Epithelial cell of esophagus (primary cell): Measurements from ENCODE around the gene ANO1.

Experiments used
- DNase-seq: peaks from one replicate; pipeline ENCODE4 v3.0.0; 2010; ENCODE audit warnings: low read depth
- H3K4me3 ChIP-seq: 2 replicates; pipeline ENCODE4 v1.5.1; 2011; ENCODE audit warnings: mild to moderate bottlenecking, low read length, control low read depth
- CTCF ChIP-seq: IDR thresholded peaks from 2 replicates; pipeline ENCODE4 v1.5.1; 2011; ENCODE audit warnings: low read depth, mild to moderate bottlenecking, low read length, control low read depth, inconsistent platforms; ENCODE audit not compliant: insufficient read depth; ENCODE audit errors: missing control alignments

ANO1 gene

DNA sequence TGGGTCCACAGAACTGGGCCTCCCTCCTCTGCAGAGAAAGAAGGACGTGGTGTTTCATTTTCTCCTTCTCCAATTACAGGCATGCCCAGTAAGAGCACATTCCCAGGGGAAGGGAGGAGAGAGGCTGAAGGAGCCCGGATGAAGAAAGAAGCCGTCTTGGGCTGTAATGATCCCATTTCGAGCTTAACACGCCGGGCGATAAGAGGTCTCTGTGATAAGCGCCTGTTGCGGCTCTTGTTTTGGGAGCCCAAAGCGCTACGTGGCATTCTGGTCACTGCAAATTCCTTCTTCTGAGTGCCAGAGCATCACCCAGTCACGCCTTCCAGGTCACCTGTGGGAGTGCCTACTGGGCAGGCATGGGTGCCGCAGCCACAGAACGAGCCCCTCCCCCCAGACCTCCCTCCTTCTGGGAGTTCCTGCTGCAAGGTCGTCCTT, 57.5 kb downstream of the ANO1 start:
- no peak for TF ChIP-seq CTCF
- H3K4me3 ChIP-seq: no peak overlapping the region
- no peak for DNase-seq

- H3K4me3 ChIP-seq: no peak overlapping the region
- DNase-seq: no peak
- TF ChIP-seq CTCF: no peak
Observed at GRCh38 chr11:70137383-70137782, 59.3 kb downstream of the ANO1 start.

DNA sequence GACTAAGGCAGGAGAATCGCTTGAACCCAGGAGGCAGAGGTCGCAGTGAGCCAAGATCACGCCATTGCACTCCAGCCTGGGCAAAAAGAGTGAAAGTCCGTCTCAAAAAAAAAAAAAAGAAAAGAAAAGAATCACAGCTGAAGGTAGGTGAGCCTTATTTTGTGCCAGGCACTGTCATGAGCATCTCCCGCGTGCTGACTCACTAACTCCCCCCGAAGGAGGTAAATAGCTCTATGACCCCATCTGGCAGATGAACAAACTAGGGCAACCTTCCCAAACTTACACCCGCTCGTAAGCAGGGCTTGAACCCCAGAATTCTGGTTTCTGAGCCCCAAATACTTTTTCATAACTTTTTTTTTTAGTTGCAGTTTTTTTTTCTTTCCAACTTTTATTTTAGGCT, 60.3 kb downstream of the ANO1 start:
- H3K4me3 ChIP-seq: no peak overlapping the region
- DNase-seq: no peak
- no peak for TF ChIP-seq CTCF

DNA sequence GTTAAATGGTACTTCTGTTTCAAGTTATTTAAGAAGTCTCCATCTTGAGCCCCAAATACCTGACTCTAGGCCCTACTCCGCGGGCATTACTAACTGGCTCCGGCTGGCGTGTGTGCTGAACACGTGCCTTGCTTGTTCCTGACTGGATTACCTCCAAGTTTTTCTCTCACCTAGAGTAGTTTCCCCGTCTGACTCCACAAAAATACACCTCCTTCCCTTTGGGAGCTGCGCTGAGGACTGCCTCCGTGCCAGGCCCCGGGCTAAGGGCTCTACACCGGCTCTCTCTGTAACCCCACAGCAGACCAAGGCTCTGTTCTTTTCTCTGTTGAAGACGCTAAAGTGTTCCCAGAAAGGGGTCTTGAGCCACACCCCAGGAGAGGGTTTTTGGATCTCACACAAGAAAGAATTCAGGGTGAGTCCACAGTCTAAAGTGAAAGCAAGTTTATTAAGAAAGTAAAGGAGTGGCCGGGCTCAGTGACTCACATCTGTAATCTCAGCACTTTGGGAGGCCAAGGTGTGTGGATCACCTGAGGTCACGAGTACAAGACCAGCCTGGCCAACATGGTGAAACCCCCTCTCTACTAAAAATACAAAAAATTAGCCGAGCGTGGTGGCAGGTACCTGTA, 61.8 kb downstream of the ANO1 start:
- TF ChIP-seq CTCF: no peak
- DNase-seq: peak; percentile 67
- no peak overlapping the region for H3K4me3 ChIP-seq

GRCh38 chr11:70140711-70141485, 62.8 kb downstream of the ANO1 start:
- H3K4me3 ChIP-seq: no peak overlapping the region
- TF ChIP-seq CTCF: no peak

GRCh38 chr11:70141486-70142220, 63.5 kb downstream of the ANO1 start:
- no peak for TF ChIP-seq CTCF
- H3K4me3 ChIP-seq: peak overlapping the region; percentile 32
- DNase-seq: no peak

More at GRCh38 chr11:70140711-70141485, 62.8 kb downstream of the ANO1 start:
- DNase-seq: no peak
